ENCODE results near the gene G6PC2. TPM values are rescaled to one million over a fixed set of nuclear protein-coding genes. Genes with fewer than 3 reads are reported as not detected.
"Not testable (repeated sequence)": the region's sequence is repeated elsewhere in the genome, so short reads cannot be mapped to it uniquely, and the experiment has no call there.

G6PC2 gene
- total RNA-seq, 1 donor from 2014 or later, result 1.0 TPM

DNA sequence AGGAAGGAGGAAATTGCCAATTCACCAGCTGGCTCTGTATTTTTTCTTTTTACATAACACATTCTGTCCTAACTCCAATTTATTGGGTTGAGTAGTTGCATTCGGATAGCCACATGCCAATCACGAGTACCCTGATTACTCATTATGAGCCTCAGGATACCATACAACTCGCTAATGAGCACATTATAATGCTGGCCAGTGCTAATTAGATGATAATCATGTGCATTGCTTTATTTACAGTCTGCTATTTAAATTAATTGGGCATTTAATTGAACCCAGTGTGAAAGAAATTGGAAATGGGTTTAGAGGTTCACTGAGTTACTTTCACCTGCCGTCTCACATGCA, 15.2 kb downstream of the G6PC2 start:
- H3K4me1 ChIP-seq (ENCODE audit: control insufficient read depth in 3 of 3, insufficient read depth in 3 of 3, low read length in 3 of 3), result peaks cover 4 to 9% (median 8%) of the 10 kb centered on the region in 3 donors
- H3K9me3 ChIP-seq (ENCODE audit: control insufficient read depth in 3 of 3, low read length in 3 of 3), result peaks cover 0 to 5% (median 2%) of the 10 kb centered on the region in 3 donors

DNA sequence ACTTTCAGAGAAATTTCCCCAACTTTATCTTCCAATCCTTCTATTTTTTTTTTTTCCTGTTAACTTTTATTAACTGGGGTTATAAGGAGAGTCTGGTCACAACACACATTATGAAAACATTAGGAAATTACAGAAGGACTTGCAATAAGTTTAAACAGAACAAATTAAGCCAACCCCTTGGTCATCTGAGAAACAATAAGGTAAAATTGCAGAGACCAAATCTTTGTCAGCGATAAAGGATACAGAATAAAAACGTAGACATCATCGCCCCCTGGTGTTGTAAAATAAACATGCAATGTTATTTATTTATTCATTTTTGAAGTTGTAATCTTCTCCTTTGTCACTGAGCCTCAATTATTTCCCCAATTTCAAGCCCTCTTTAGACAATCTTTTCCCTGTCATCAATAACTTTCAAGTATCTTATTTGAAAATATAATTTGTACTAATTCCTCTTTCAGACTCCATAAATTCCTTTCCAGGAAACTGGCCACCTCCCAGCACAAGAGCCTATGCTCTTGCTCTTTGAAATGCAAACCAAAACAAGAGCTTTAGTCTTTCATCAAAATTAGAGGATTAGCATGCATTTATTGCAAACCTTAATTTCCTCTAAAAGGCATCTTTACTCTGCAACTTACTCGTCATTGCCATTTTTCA, 19.5 kb downstream of the G6PC2 start:
- Histone ChIP-seq H3K4me1 (ENCODE audit: control insufficient read depth in 3 of 3, insufficient read depth in 3 of 3, low read length in 3 of 3) (no peaks in the 10 kb centered on the region), H3K27ac (ENCODE audit: low read depth, low read length) (no peak overlapping the region), H3K9me3 (ENCODE audit: control insufficient read depth in 3 of 3, low read length in 3 of 3) (peaks cover 0 to 2% (median 1%) of the 10 kb centered on the region in 3 donors), H3K4me3 (ENCODE audit: low read length in 3 of 3) (no peak overlapping the region), H3K27me3 (ENCODE audit: control insufficient read depth in 3 of 3, insufficient read depth in 3 of 3, low read length in 3 of 3) (peaks cover 0 to 2% (median 0%) of the 10 kb centered on the region in 3 donors), H3K9ac (ENCODE audit: low read depth in 1 of 3, low read length in 3 of 3) (no peak overlapping the region), H3K36me3 (ENCODE audit: control insufficient read depth in 3 of 3, insufficient read depth in 3 of 3, low read length in 3 of 3) (no peaks in the 10 kb centered on the region)

More for the DNA sequence above, 15.2 kb downstream of the G6PC2 start:
- Histone ChIP-seq H3K9ac (ENCODE audit: low read depth in 1 of 3, low read length in 3 of 3) (no peak overlapping the region), H3K4me3 (ENCODE audit: low read length in 3 of 3) (no peak overlapping the region), H3K27me3 (ENCODE audit: control insufficient read depth in 3 of 3, insufficient read depth in 3 of 3, low read length in 3 of 3) (no peaks in the 10 kb centered on the region), H3K36me3 (ENCODE audit: control insufficient read depth in 3 of 3, insufficient read depth in 3 of 3, low read length in 3 of 3) (no peaks in the 10 kb centered on the region), H3K27ac (ENCODE audit: low read depth, low read length) (no peak overlapping the region)

DNA sequence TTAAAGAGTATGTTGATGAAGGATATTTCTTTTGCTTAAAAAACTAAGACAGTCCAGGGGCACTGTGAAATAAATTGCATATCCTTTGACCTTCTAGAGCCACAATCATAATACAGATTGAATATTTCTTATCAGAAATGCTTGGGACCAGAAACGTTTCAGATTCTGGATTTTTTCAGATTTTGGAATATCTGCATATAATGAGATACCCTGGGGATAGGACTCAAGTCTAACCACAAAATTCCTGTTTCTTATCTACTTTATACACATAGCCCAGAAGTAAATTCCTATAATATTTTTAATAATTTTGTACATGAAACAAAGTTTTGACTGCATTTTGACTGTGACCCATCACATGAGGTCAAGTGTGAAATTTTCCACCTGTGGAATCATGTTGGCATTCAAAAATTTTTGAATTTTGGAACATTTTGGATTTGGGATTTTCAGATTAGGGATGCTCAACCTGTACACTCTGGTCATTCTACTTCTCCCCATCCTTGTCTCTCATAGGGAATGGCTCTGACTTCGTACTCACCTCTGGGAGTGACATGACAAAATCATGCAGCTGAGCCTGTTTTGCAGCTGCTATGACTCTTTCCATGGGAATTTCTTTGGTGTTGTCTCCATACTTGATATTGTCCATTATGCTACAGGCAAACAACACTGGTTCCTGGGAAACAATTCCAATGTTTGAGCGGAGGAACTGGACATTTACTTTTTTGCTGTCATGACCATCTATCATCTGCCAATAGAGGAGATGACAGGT, 25.7 kb downstream of the G6PC2 start:
- H3K9me3 ChIP-seq (ENCODE audit: control insufficient read depth in 3 of 3, low read length in 3 of 3), result no peaks in the 10 kb centered on the region
- no peak overlapping the region for H3K4me3 ChIP-seq (ENCODE audit: low read length in 3 of 3)
- H3K27me3 ChIP-seq (ENCODE audit: control insufficient read depth in 3 of 3, insufficient read depth in 3 of 3, low read length in 3 of 3), result peaks cover 0 to 5% (median 3%) of the 10 kb centered on the region in 3 donors
- H3K27ac ChIP-seq (ENCODE audit: low read depth, low read length), result no peak overlapping the region
- no peaks in the 10 kb centered on the region for H3K4me1 ChIP-seq (ENCODE audit: control insufficient read depth in 3 of 3, insufficient read depth in 3 of 3, low read length in 3 of 3)
- no peak overlapping the region for H3K9ac ChIP-seq (ENCODE audit: low read depth in 1 of 3, low read length in 3 of 3)
- no peaks in the 10 kb centered on the region for H3K36me3 ChIP-seq (ENCODE audit: control insufficient read depth in 3 of 3, insufficient read depth in 3 of 3, low read length in 3 of 3)

DNA sequence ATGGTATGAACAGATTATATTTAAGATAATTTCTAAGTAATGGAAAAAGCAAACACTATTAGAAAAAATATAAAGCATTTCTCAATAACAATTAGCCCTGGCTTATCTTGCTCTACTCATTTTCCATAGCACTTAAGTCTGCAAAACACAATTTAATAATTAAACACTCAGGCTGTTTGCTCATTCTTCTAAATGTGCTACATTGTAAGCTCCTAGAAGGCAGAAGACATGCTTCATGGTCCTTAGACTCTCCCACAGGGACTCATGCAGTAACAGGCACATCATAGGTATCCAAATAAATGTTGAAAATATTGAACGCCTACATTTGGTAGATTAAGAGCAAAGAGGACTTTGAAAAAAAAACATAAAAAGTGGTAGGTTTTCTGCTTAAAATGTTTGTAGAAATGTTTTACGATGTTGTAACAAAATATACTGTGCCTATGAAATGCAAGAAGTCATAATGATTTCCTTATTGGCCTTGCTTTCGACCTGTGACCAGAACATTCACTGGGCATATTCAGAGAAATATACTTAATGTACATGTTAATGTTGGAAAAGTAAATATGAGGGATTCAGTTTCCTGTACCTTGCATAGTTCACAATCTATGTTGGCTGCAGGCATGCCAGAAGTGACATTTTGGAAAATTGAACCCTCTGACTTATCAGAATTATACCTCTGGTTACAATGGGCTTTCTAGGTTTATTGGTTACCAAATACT, 27.2 kb downstream of the G6PC2 start:
- peaks cover 0 to 5% (median 3%) of the 10 kb centered on the region in 3 donors for H3K27me3 ChIP-seq (ENCODE audit: control insufficient read depth in 3 of 3, insufficient read depth in 3 of 3, low read length in 3 of 3)
- no peak overlapping the region for H3K4me3 ChIP-seq (ENCODE audit: low read length in 3 of 3)
- no peak overlapping the region for H3K27ac ChIP-seq (ENCODE audit: low read depth, low read length)
- H3K9ac ChIP-seq (ENCODE audit: low read depth in 1 of 3, low read length in 3 of 3), result no peak overlapping the region
- no peaks in the 10 kb centered on the region for H3K9me3 ChIP-seq (ENCODE audit: control insufficient read depth in 3 of 3, low read length in 3 of 3)
- H3K4me1 ChIP-seq (ENCODE audit: control insufficient read depth in 3 of 3, insufficient read depth in 3 of 3, low read length in 3 of 3), result no peaks in the 10 kb centered on the region
- no peaks in the 10 kb centered on the region for H3K36me3 ChIP-seq (ENCODE audit: control insufficient read depth in 3 of 3, insufficient read depth in 3 of 3, low read length in 3 of 3)

DNA sequence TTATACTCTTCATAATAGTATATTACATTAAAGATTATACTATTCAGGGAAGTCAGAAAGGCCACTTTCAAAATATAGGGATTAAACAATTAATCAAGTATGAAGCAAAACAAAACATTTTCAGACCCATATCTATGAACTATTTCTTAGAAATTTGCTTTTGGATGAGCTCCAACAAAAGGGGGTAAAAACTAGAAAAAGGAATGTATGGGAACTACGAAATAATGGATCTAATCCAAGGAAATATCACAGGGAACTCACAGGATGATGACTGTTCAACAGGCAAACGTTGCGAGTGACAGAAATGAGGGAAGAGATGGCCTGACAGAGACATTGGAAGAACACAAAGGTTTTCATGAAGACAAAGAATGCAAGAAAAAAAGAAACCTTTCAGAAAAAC, 27.9 kb downstream of the G6PC2 start:
- Histone ChIP-seq H3K4me3 (ENCODE audit: low read length in 3 of 3) (no peak overlapping the region), H3K4me1 (ENCODE audit: control insufficient read depth in 3 of 3, insufficient read depth in 3 of 3, low read length in 3 of 3) (no peaks in the 10 kb centered on the region), H3K27ac (ENCODE audit: low read depth, low read length) (no peak overlapping the region), H3K9me3 (ENCODE audit: control insufficient read depth in 3 of 3, low read length in 3 of 3) (no peaks in the 10 kb centered on the region), H3K27me3 (ENCODE audit: control insufficient read depth in 3 of 3, insufficient read depth in 3 of 3, low read length in 3 of 3) (peaks cover 0 to 3% (median 3%) of the 10 kb centered on the region in 3 donors), H3K9ac (ENCODE audit: low read depth in 1 of 3, low read length in 3 of 3) (no peak overlapping the region), H3K36me3 (ENCODE audit: control insufficient read depth in 3 of 3, insufficient read depth in 3 of 3, low read length in 3 of 3) (no peaks in the 10 kb centered on the region)

DNA sequence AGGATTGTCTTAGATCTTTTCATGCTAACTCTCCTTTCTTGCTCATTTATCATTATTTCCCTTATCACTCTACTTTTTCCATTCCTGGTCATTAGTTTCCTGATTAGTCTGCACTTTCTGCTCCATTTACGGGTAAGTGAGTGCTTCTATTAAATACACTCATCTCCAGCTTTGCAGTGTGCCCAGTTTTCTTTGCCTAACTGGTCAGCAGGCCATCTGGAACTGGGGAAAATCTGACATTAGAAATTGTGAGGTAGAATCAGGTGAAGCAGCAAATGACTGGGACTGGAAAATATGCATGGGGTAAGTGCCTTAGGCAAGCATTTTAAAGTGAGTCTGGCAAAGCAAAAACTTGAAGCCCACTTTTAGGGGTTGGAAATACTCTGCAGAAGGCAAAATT, 29.2 kb downstream of the G6PC2 start:
- Histone ChIP-seq H3K9ac (ENCODE audit: low read depth in 1 of 3, low read length in 3 of 3) (no peak overlapping the region), H3K9me3 (ENCODE audit: control insufficient read depth in 3 of 3, low read length in 3 of 3) (no peaks in the 10 kb centered on the region), H3K27ac (ENCODE audit: low read depth, low read length) (no peak overlapping the region), H3K4me3 (ENCODE audit: low read length in 3 of 3) (no peak overlapping the region), H3K36me3 (ENCODE audit: control insufficient read depth in 3 of 3, insufficient read depth in 3 of 3, low read length in 3 of 3) (no peaks in the 10 kb centered on the region), H3K4me1 (ENCODE audit: control insufficient read depth in 3 of 3, insufficient read depth in 3 of 3, low read length in 3 of 3) (no peaks in the 10 kb centered on the region), H3K27me3 (ENCODE audit: control insufficient read depth in 3 of 3, insufficient read depth in 3 of 3, low read length in 3 of 3) (peaks cover 0 to 3% (median 3%) of the 10 kb centered on the region in 3 donors)

DNA sequence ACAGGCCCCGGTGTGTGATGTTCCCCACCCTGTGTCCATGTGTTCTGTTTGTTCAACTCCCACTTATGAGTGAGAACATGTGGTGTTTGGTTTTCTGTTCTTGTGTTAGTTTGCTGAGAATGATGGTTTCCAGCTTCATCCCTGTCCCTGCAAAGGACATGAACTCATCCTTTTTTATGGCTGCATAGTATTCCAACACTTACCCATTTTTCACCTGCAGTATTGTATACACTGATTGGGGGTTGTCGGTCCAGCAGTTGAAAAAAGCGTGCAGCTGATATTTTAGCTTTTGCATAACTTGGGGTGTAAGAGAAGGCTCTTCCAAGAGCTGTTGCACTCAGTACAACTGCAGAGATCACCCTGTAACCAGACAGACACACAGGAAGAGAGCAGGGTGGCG, 31.1 kb downstream of the G6PC2 start:
- not testable (repeated sequence) for H3K36me3 ChIP-seq (ENCODE audit: control insufficient read depth in 3 of 3, insufficient read depth in 3 of 3, low read length in 3 of 3); H3K27me3 ChIP-seq (ENCODE audit: control insufficient read depth in 3 of 3, insufficient read depth in 3 of 3, low read length in 3 of 3); H3K9ac ChIP-seq (ENCODE audit: low read depth in 1 of 3, low read length in 3 of 3); H3K4me1 ChIP-seq (ENCODE audit: control insufficient read depth in 3 of 3, insufficient read depth in 3 of 3, low read length in 3 of 3); H3K4me3 ChIP-seq (ENCODE audit: low read length in 3 of 3); H3K9me3 ChIP-seq (ENCODE audit: control insufficient read depth in 3 of 3, low read length in 3 of 3); H3K27ac ChIP-seq (ENCODE audit: low read depth, low read length)

DNA sequence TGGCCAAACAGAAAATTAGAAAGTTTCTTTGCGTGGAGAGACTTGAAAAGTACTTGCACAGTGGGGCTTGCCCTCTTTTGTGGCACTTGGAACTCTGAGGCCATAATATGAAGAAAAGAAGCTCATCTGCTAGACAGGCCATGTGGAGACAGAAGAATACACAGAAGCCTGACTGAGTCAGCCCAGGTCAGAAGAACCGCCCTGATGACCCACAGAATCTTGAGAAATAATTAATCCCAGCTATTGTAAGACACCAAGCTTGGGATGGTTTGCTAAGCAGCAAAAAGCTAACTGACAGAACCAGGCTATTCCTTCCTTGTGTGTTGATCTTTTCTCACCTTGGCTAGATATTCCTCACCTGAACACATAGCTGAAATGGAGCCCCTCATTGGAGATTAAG, 33.7 kb downstream of the G6PC2 start:
- no peak overlapping the region for H3K4me3 ChIP-seq (ENCODE audit: low read length in 3 of 3)

DNA sequence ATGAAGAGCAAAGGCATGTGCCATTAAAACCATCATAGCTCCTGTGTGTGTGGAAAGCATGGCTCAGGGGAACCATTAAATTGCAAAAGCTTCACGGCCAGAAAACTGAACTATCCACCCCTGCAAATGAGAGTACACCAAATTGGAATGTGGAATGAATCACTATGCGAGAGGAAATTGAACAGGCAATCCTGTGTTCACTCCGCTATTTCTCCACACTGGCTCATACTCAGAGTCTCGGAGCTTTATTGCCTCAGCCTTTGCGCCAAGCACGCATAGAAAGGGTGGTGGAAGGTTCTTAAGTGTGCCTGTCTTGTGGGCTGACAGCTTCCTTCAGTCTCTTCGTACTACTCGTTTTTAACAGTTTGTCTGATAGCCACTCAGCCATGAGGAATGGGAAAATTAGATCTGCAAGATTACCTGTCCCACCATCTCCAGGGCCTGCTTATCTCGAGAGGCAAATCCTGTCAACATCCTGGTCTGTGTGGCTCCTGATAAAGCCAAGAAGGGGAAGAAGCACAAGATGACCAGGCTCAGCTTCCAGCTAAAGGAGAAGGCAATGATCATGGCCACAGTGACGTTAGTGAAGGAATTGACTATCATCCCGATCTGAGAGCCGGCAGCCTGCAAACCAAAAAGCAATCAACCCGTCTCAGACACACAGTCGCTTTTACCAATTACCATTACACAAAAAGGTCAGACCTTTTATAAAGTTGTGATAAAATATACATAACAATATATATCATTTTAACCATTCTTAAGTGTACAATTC, 34.9 kb downstream of the G6PC2 start:
- no peaks in the 10 kb centered on the region for H3K27me3 ChIP-seq (ENCODE audit: control insufficient read depth in 3 of 3, insufficient read depth in 3 of 3, low read length in 3 of 3)
- no peak overlapping the region for H3K9ac ChIP-seq (ENCODE audit: low read depth in 1 of 3, low read length in 3 of 3)
- no peaks in the 10 kb centered on the region for H3K36me3 ChIP-seq (ENCODE audit: control insufficient read depth in 3 of 3, insufficient read depth in 3 of 3, low read length in 3 of 3)
- H3K27ac ChIP-seq (ENCODE audit: low read depth, low read length), result no peak overlapping the region
- H3K4me1 ChIP-seq (ENCODE audit: control insufficient read depth in 3 of 3, insufficient read depth in 3 of 3, low read length in 3 of 3), result no peaks in the 10 kb centered on the region
- H3K4me3 ChIP-seq (ENCODE audit: low read length in 3 of 3), result no peak overlapping the region
- H3K9me3 ChIP-seq (ENCODE audit: control insufficient read depth in 3 of 3, low read length in 3 of 3), result no peaks in the 10 kb centered on the region

More for the DNA sequence above, 33.7 kb downstream of the G6PC2 start:
- no peak overlapping the region for H3K9ac ChIP-seq (ENCODE audit: low read depth in 1 of 3, low read length in 3 of 3)
- no peaks in the 10 kb centered on the region for H3K4me1 ChIP-seq (ENCODE audit: control insufficient read depth in 3 of 3, insufficient read depth in 3 of 3, low read length in 3 of 3)
- H3K27me3 ChIP-seq (ENCODE audit: control insufficient read depth in 3 of 3, insufficient read depth in 3 of 3, low read length in 3 of 3), result peaks cover 0 to 3% (median 0%) of the 10 kb centered on the region in 3 donors
- no peak overlapping the region for H3K27ac ChIP-seq (ENCODE audit: low read depth, low read length)
- H3K9me3 ChIP-seq (ENCODE audit: control insufficient read depth in 3 of 3, low read length in 3 of 3), result no peaks in the 10 kb centered on the region
- no peaks in the 10 kb centered on the region for H3K36me3 ChIP-seq (ENCODE audit: control insufficient read depth in 3 of 3, insufficient read depth in 3 of 3, low read length in 3 of 3)
